Hepatocyte (in vitro differentiated cells): ENCODE results near the gene KLRC4.

Source experiments
- CTCF ChIP-seq: fragments of 200-600 bp; sonication (generic); IDR thresholded peaks from 2 replicates; pipeline ENCODE4 v1.5.1; 2016; ENCODE audit warnings: antibody characterized with exemption, mild to moderate bottlenecking; ENCODE audit not compliant: poor library complexity
- EZH2 ChIP-seq: fragments of 200-600 bp; sonication (generic); IDR thresholded peaks from 2 replicates; pipeline ENCODE4 v1.6.1; 2016; ENCODE audit warnings: antibody characterized with exemption, mild to moderate bottlenecking, borderline replicate concordance
- EZH2phosphoT487 ChIP-seq: fragments of 200-600 bp; sonication (generic); IDR thresholded peaks from one replicate; pipeline ENCODE4 v1.6.1; 2018; ENCODE audit warnings: antibody characterized with exemption, mild to moderate bottlenecking, low read depth, moderate library complexity; ENCODE audit not compliant: unreplicated experiment, severe bottlenecking

GRCh38 chr12:10361622-10362021, 47.9 kb downstream of the KLRC4 start:
- TF ChIP-seq CTCF = no peak
- TF ChIP-seq EZH2 = no peak
- no peak for TF ChIP-seq EZH2phosphoT487
